Measurements from ENCODE around the gene CACNA1C. TPM values are rescaled to one million over a fixed set of nuclear protein-coding genes. Genes with fewer than 3 reads are reported as not detected.

CACNA1C gene
- total RNA-seq, 1 experiment from 2014 or later, result 1.1 TPM

DNA sequence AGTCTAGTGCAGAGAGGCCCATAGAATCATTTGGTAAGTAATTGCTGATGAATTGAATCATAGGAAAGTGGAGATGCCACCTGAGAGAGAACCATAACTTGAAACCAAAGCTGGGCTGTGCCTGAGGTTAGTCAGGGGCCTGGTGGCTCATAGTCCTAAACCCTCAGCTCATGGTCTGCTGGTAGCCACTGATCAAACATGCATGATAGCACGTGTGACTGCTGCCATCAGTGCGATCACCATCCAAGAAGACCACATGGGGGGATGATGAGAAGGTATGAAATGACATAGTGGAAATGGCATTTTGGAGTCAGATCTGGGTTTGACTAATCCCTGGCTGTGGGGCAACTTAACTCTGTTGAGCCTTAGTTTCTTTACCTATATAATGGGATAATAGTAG is 190.5 kb downstream of the CACNA1C start:
- Mint-ChIP-seq H3K27ac (no peak overlapping the region), H3K36me3 (ENCODE audit: insufficient read depth in 1 of 3, low read depth in 3 of 3) (no peaks in the 10 kb centered on the region; a peak in 2 of 7 replicates), H3K4me1 (peaks cover 43 to 57% of the 10 kb centered on the region in 2 experiments), H3K27me3 (ENCODE audit: low read depth) (no peaks in the 10 kb centered on the region; the same call in 1 of the 2 replicates), H3K4me3 (no peak overlapping the region), H3K9me3 (no peaks in the 10 kb centered on the region; a peak in 1 of 5 replicates)
- Histone ChIP-seq H2BK120ac (ENCODE audit: low read depth, low read length, poor library complexity, severe bottlenecking) (no peak overlapping the region), H3K9ac (ENCODE audit: extremely low read depth, insufficient read length, low read length) (no peak overlapping the region), H4K20me1 (ENCODE audit: control insufficient read depth, insufficient read depth, insufficient read length) (no peaks in the 10 kb centered on the region), H3K79me2 (ENCODE audit: insufficient read depth, low read length) (no peaks in the 10 kb centered on the region), H4K8ac (replicated peaks; ENCODE audit: insufficient read length, low read depth, low read length) (no peak overlapping the region), H2BK20ac (ENCODE audit: low read depth, low read length, poor library complexity, severe bottlenecking) (no peak overlapping the region), H2BK5ac (ENCODE audit: insufficient read length, low read length) (no peak overlapping the region), H4K5ac (ENCODE audit: insufficient read length, low read depth, low read length) (no peak overlapping the region), H3K4ac (ENCODE audit: low read depth, low read length) (no peak overlapping the region), H3K14ac (ENCODE audit: insufficient read depth, low read length) (no peak overlapping the region), H3K27ac (ENCODE audit: insufficient read length, low read depth, low read length) (no peak overlapping the region), H2AFZ (ENCODE audit: low read length) (no peak overlapping the region), H3K79me1 (ENCODE audit: insufficient read depth, low read depth, low read length, poor library complexity, severe bottlenecking) (no peaks in the 10 kb centered on the region), H3K4me2 (ENCODE audit: insufficient read depth, insufficient read length, low read length) (no peak overlapping the region), H3K56ac (ENCODE audit: insufficient read length, low read depth, low read length) (no peak overlapping the region), H3K9me3 (ENCODE audit: control insufficient read depth, low read depth, low read length) (no peaks in the 10 kb centered on the region), H4K91ac (ENCODE audit: insufficient read length, low read depth, low read length) (no peak overlapping the region), H3K4me1 (ENCODE audit: insufficient read depth, low read length) (peaks cover 5% of the 10 kb centered on the region; the same call in 1 of the 2 replicates), H3T11ph (ENCODE audit: low read length) (no peak overlapping the region), H3K18ac (ENCODE audit: insufficient read length, low read depth, low read length) (no peak overlapping the region), H3K23ac (ENCODE audit: insufficient read length, low read depth, low read length) (no peak overlapping the region), H2BK12ac (ENCODE audit: insufficient read length, low read depth, low read length) (no peak overlapping the region), H3K27me3 (ENCODE audit: insufficient read depth, low read length) (no peaks in the 10 kb centered on the region), H2AK5ac (ENCODE audit: insufficient read length, low read length) (no peak overlapping the region), H2BK15ac (ENCODE audit: low read depth, low read length) (no peak overlapping the region), H3K23me2 (ENCODE audit: insufficient read length, low read depth, low read length, poor library complexity, severe bottlenecking) (no peaks in the 10 kb centered on the region)
- DNase-seq, result no peak
- TF ChIP-seq, protein P1, sequence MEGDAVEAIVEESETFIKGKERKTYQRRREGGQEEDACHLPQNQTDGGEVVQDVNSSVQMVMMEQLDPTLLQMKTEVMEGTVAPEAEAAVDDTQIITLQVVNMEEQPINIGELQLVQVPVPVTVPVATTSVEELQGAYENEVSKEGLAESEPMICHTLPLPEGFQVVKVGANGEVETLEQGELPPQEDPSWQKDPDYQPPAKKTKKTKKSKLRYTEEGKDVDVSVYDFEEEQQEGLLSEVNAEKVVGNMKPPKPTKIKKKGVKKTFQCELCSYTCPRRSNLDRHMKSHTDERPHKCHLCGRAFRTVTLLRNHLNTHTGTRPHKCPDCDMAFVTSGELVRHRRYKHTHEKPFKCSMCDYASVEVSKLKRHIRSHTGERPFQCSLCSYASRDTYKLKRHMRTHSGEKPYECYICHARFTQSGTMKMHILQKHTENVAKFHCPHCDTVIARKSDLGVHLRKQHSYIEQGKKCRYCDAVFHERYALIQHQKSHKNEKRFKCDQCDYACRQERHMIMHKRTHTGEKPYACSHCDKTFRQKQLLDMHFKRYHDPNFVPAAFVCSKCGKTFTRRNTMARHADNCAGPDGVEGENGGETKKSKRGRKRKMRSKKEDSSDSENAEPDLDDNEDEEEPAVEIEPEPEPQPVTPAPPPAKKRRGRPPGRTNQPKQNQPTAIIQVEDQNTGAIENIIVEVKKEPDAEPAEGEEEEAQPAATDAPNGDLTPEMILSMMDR (conservative IDR thresholded peaks at IDR 0.05), result no peak
- WGBS (ENCODE audit: extremely low coverage, insufficient read length, low lambda C conversion rate), result no CpG with 5 or more reads among the region's 2 CpGs

Data from H9 (cell line).